PC-9 (cell line): Measurements from ENCODE around the gene FPGS. TPM values are rescaled to one million over a fixed set of nuclear protein-coding genes. Genes with fewer than 3 reads are reported as not detected.
"Not testable (repeated sequence)": the region's sequence is repeated elsewhere in the genome, so short reads cannot be mapped to it uniquely, and the experiment has no call there.

Experiments used
- BruUV-seq: library from RNA; stranded (reverse); fragments of 400-500 nt; replicated peaks from 2 replicates; lab custom pipeline; 2021; lab: Mats Ljungman, UMichigan
- CTCF ChIA-PET: fragments of 300-600 bp; sonication (Branson Sonifier 250); formaldehyde crosslinking; loops from one replicate; lab custom pipeline; 2022; ENCODE audit warnings: antibody characterized with exemption; lab: Charles Lee
- POLR2A ChIA-PET: fragments of 300-600 bp; sonication (Branson Sonifier 250); formaldehyde crosslinking; loops from one replicate; lab custom pipeline; 2022; ENCODE audit warnings: antibody characterized with exemption; ENCODE audit not compliant: unreplicated experiment; lab: Charles Lee
- DNase-seq, 2 experiments: peaks; one replicate each; pipeline versions ENCODE4 v3.0.0 to v3.0.0-alpha.2; 2015 to 2022; ENCODE audit warnings: mixed read lengths in 1 of 2
- H2AFZ ChIP-seq: fragments of 200-600 bp; sonication (generic); 2 replicates; pipeline ENCODE4 v1.8.1; 2017; ENCODE audit warnings: antibody characterized with exemption
- H3F3A ChIP-seq: fragments of 200-600 bp; sonication (generic); 2 replicates; pipeline ENCODE4 v1.8.1; 2017; ENCODE audit warnings: antibody characterized with exemption, mild to moderate bottlenecking, low read depth; ENCODE audit not compliant: insufficient read depth
- H3K27ac ChIP-seq: fragments of 200-600 bp; sonication (generic); 2 replicates; pipeline ENCODE4 v1.6.1; 2016; ENCODE audit warnings: mixed run types
- H3K27me3 ChIP-seq: fragments of 200-600 bp; sonication (generic); 2 replicates; pipeline ENCODE4 v1.6.1; 2016; ENCODE audit warnings: low read depth, mixed run types; ENCODE audit not compliant: insufficient read depth
- H3K36me3 ChIP-seq: fragments of 200-600 bp; sonication (generic); 2 replicates; pipeline ENCODE4 v1.6.1; 2016; ENCODE audit warnings: low read depth, mixed run types
- H3K4me1 ChIP-seq: fragments of 200-600 bp; sonication (generic); replicated peaks from 2 replicates; pipeline ENCODE4 v1.6.1; 2016; ENCODE audit warnings: mixed run types; ENCODE audit not compliant: insufficient read depth
- H3K4me2 ChIP-seq: fragments of 200-600 bp; sonication (generic); 2 replicates; pipeline ENCODE4 v1.6.1; 2017; ENCODE audit warnings: mixed run types
- H3K4me3 ChIP-seq: fragments of 200-600 bp; sonication (generic); 2 replicates; pipeline ENCODE4 v1.6.1; 2016; ENCODE audit warnings: mixed run types
- H3K79me2 ChIP-seq: fragments of 200-600 bp; sonication (generic); 2 replicates; pipeline ENCODE4 v1.6.1; 2017; ENCODE audit warnings: low read depth, mixed run types
- H3K9me2 ChIP-seq: fragments of 200-600 bp; sonication (generic); 2 replicates; pipeline ENCODE4 v1.8.1; 2017; ENCODE audit warnings: mild to moderate bottlenecking; ENCODE audit not compliant: insufficient read depth
- H3K9me3 ChIP-seq: fragments of 200-600 bp; sonication (generic); 2 replicates; pipeline ENCODE4 v1.8.1; 2016; ENCODE audit warnings: low read depth; ENCODE audit not compliant: insufficient read depth
- H4K20me1 ChIP-seq: fragments of 200-600 bp; sonication (generic); 2 replicates; pipeline ENCODE4 v1.8.1; 2017; ENCODE audit not compliant: insufficient read depth
- EZH2 ChIP-seq: fragments of 200-600 bp; sonication (generic); IDR thresholded peaks from 2 replicates; pipeline ENCODE4 v1.8.0; 2017; ENCODE audit warnings: antibody characterized with exemption, low read depth
- intact Hi-C: fragments of 100-400 bp; cut with micrococcal nuclease; formaldehyde crosslinking; loops from one replicate; pipeline ENCODE4 v1.10.0; 2022; ENCODE audit not compliant: unreplicated experiment
- total RNA-seq: library from RNA; stranded (reverse); gene quantifications from 2 replicates; pipeline ENCODE4 v1.2.3, GENCODE V29; 2021
- TF ChIP-seq, protein P1 (sequence below): fragments of 200-600 bp; sonication (generic); conservative IDR thresholded peaks from 2 replicates; pipeline ENCODE4 v1.6.1; 2017; ENCODE audit warnings: mixed run types, antibody characterized with exemption, mild to moderate bottlenecking, moderate library complexity

Gene FPGS
- total RNA-seq, 1 experiment from 2014 or later, result 152 TPM

DNA sequence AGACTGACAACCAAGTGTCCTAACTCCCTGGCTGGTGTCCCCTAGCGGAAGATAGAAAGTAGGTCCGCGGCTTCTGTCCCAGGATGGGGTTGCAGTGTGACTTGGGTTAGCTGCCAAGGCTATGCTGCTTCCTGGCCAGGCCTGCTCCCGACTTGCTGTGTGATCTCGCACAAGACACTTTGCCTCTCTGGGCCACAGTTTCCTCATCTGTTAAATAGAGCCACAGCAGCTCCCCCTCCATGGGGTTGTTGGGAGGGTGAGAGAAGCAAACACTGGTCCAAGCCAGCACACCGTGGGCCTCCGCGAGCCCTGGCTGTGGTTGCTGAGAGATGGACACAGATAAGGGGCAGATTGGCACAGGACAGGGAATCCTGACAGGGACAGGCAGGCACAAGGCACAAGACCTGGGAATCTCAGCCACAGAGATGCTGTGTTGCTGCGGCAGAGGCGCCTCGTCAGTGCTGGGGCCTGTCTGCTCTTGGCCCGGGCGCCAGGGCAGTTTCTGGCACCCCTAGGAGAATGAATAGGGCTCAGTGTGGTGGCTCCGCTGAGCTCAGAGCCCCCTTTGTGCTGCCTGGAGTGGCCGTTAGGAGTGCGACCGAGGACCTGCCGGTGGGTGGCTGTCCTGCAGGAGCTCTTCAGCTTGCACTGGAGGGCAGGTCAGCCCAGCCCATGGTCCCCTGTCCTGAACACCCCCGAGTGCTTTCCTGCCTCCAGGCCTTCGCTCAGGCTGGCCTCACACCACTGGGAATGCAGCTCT, 22.4 kb upstream of the FPGS start:
- Histone ChIP-seq H3K4me2 (no peak overlapping the region), H3K36me3 (no peaks in the 10 kb centered on the region), H3F3A (peaks cover 15% of the 10 kb centered on the region; the same call in 1 of the 2 replicates), H3K9me3 (no peaks in the 10 kb centered on the region), H3K9me2 (no peaks in the 10 kb centered on the region), H3K79me2 (no peaks in the 10 kb centered on the region), H3K4me1 (no peaks in the 10 kb centered on the region), H3K4me3 (no peak overlapping the region), H3K27ac (no peak overlapping the region), H2AFZ (no peak overlapping the region), H3K27me3 (no peaks in the 10 kb centered on the region), H4K20me1 (no peaks in the 10 kb centered on the region)
- TF ChIP-seq EZH2, result no peak
- TF ChIP-seq, protein P1, sequence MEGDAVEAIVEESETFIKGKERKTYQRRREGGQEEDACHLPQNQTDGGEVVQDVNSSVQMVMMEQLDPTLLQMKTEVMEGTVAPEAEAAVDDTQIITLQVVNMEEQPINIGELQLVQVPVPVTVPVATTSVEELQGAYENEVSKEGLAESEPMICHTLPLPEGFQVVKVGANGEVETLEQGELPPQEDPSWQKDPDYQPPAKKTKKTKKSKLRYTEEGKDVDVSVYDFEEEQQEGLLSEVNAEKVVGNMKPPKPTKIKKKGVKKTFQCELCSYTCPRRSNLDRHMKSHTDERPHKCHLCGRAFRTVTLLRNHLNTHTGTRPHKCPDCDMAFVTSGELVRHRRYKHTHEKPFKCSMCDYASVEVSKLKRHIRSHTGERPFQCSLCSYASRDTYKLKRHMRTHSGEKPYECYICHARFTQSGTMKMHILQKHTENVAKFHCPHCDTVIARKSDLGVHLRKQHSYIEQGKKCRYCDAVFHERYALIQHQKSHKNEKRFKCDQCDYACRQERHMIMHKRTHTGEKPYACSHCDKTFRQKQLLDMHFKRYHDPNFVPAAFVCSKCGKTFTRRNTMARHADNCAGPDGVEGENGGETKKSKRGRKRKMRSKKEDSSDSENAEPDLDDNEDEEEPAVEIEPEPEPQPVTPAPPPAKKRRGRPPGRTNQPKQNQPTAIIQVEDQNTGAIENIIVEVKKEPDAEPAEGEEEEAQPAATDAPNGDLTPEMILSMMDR, result no peak
- intact Hi-C loops, result no loop called here
- ChIA-PET POLR2A (no interaction called here), CTCF (interaction anchor here (0.7 kb wide), 1 partner anchor 25 kb away, joined by 6 read pairs; no protein-coding TSS in a partner anchor)
- BruUV-seq, result no TSS peak
- no peak for DNase-seq

DNA sequence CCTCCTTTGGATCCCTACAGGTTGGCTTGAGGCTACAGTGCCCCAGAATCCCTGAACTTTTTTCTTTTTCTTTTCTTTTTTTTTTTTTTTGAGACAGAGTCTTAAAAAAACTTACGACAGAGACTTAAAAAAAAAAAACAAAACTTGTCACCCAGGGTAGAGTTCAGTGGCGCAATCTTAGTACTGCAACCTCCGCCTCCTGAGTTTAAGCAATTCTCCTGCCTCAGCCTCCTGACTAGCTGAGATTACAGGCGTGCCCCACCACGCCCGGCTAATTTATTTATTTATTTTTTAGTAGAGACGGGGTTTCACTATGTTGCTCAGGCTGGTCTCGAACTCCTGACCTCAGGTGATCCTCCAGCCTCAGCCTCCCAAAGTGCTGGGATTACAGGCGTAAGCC, 21.8 kb upstream of the FPGS start:
- H3K4me1 ChIP-seq, H3K4me2 ChIP-seq, H3K4me3 ChIP-seq, DNase-seq, H2AFZ ChIP-seq, H3K27me3 ChIP-seq, H4K20me1 ChIP-seq, BruUV-seq, intact Hi-C loops, H3K9me2 ChIP-seq, H3K9me3 ChIP-seq, POLR2A ChIA-PET, H3K27ac ChIP-seq, H3K36me3 ChIP-seq, H3K79me2 ChIP-seq: not testable (repeated sequence)
- H3F3A ChIP-seq, result peaks cover 15% of the 10 kb centered on the region; the same call in 1 of the 2 replicates
- CTCF ChIA-PET, result interaction anchor here (0.7 kb wide), 1 partner anchor 24 kb away, joined by 6 read pairs; no protein-coding TSS in a partner anchor

DNA sequence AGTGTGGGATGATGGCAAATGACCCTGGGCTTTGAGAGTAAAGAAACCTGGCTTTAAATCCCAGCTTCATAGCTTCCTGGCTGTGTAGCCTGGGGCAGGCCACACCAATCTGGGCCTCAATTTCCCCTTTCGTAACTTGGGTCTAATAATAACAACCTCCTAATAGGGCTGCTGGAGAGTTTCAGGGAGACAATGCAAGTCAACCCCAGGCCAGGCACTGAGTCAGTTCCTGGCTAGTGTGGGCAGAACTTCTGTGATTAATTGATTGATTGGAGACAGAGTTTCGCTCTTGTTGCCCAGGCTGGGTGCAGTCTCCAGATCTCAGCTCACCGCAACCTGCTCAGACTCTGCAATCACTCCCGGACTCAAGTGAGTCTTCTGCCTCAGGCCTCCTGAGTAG, 20.9 kb upstream of the FPGS start:
- intact Hi-C loops, result no loop called here
- Histone ChIP-seq H3K27me3 (no peaks in the 10 kb centered on the region), H3K9me3 (no peaks in the 10 kb centered on the region), H3K4me1 (no peaks in the 10 kb centered on the region), H3K4me3 (no peak overlapping the region), H3K27ac (no peak overlapping the region), H3K4me2 (no peak overlapping the region), H2AFZ (no peak overlapping the region), H3F3A (peaks cover 15% of the 10 kb centered on the region; the same call in 1 of the 2 replicates), H4K20me1 (peaks cover 8% of the 10 kb centered on the region; the same call in 1 of the 2 replicates), H3K9me2 (no peaks in the 10 kb centered on the region), H3K36me3 (no peaks in the 10 kb centered on the region), H3K79me2 (peaks cover 9% of the 10 kb centered on the region)
- no TSS peak for BruUV-seq
- DNase-seq, result no peak
- POLR2A ChIA-PET, result no interaction called here
- CTCF ChIA-PET, result no interaction called here
- no peak for TF ChIP-seq EZH2
- TF ChIP-seq, protein P1, result no peak
